Right atrium auricular region (tissue), 2 donors: ENCODE results near the gene POLR1F. TPM values are rescaled to one million over a fixed set of nuclear protein-coding genes. Genes with fewer than 3 reads are reported as not detected.

Source experiments
- DNase-seq: peaks from one replicate; pipeline ENCODE4 v3.0.0-alpha.2; 2019; ENCODE audit warnings: low spot score
- H3K27ac ChIP-seq, 2 donors: fragments of 200-600 bp; sonication (generic); 1 replicate in 1 of 2; 2 replicates in 1 of 2; pipeline ENCODE4 v1.5.1; 2016 to 2019
- H3K27me3 ChIP-seq, 2 donors: fragments of 200-600 bp; sonication (generic); one replicate each; pipeline versions ENCODE4 v1.5.1 to v1.6.0; 2017 to 2019
- H3K36me3 ChIP-seq: fragments of 200-600 bp; sonication (generic); one replicate; pipeline ENCODE4 v1.5.1; 2016
- H3K4me1 ChIP-seq, 2 donors: fragments of 200-600 bp; sonication (generic); one replicate each; pipeline versions ENCODE4 v1.5.1 to v1.6.0; 2017 to 2019
- H3K4me3 ChIP-seq, 2 donors: fragments of 200-600 bp; sonication (generic); 1 replicate in 1 of 2; 2 replicates in 1 of 2; pipeline ENCODE4 v1.5.1; 2017 to 2019; ENCODE audit warnings: mild to moderate bottlenecking in 1 of 2, moderate library complexity in 1 of 2
- H3K9me3 ChIP-seq, 2 donors: fragments of 200-600 bp; sonication (generic); one replicate each; pipeline ENCODE4 v1.5.1; 2019
- CTCF ChIP-seq, 2 donors: fragments of 200-600 bp; sonication (generic); IDR thresholded peaks; one replicate each; pipeline ENCODE4 v1.5.1; 2019; ENCODE audit warnings: antibody characterized with exemption in 2 of 2
- total RNA-seq, 2 donors: library from RNA; depleted of rRNA; stranded (reverse); fragments of >200 nt; gene quantifications; one replicate each; pipeline ENCODE4 v1.1.0, GENCODE V29; 2016

POLR1F gene
- total RNA-seq, 2 donors from 2014 or later = 8.5 to 18.9 TPM

GRCh38 chr7:19707240-19707639 lies 1.6 kb downstream of the POLR1F start:
- H3K9me3 ChIP-seq = no peaks in the 10 kb centered on the region
- no peak overlapping the region for H3K27ac ChIP-seq
- no peak for DNase-seq
- H3K4me1 ChIP-seq = peaks cover 0 to 27% of the 10 kb centered on the region in 2 donors
- H3K36me3 ChIP-seq = peaks cover 4% of the 10 kb centered on the region
- no peak for TF ChIP-seq CTCF (IDR thresholded peaks at IDR 0.05)
- no peak overlapping the region for H3K4me3 ChIP-seq
- H3K27me3 ChIP-seq = no peaks in the 10 kb centered on the region

- no peak overlapping the region for H3K27ac ChIP-seq
- no peak for DNase-seq
- H3K4me1 ChIP-seq = peaks cover 0 to 27% of the 10 kb centered on the region in 2 donors
- H3K27me3 ChIP-seq = no peaks in the 10 kb centered on the region
- no peak for TF ChIP-seq CTCF (IDR thresholded peaks at IDR 0.05)
- peaks cover 4% of the 10 kb centered on the region for H3K36me3 ChIP-seq
- H3K9me3 ChIP-seq = no peaks in the 10 kb centered on the region
- H3K4me3 ChIP-seq = no peak overlapping the region
These were observed 3.2 kb downstream of the POLR1F start for GRCh38 chr7:19705663-19706062.

GRCh38 chr7:19701471-19701870 lies 7.4 kb downstream of the POLR1F start:
- Histone ChIP-seq H3K27me3 (no peaks in the 10 kb centered on the region), H3K4me3 (no peak overlapping the region), H3K36me3 (peaks cover 4% of the 10 kb centered on the region), H3K27ac (no peak overlapping the region), H3K4me1 (no peaks in the 10 kb centered on the region), H3K9me3 (no peaks in the 10 kb centered on the region)
- no peak for DNase-seq
- TF ChIP-seq CTCF (IDR thresholded peaks at IDR 0.05) = no peak

- DNase-seq = no peak
- H3K9me3 ChIP-seq = no peaks in the 10 kb centered on the region
- no peak overlapping the region for H3K4me3 ChIP-seq
- H3K27ac ChIP-seq = no peak overlapping the region
- peaks cover 4% of the 10 kb centered on the region for H3K36me3 ChIP-seq
- TF ChIP-seq CTCF (IDR thresholded peaks at IDR 0.05) = no peak
- no peaks in the 10 kb centered on the region for H3K4me1 ChIP-seq
- H3K27me3 ChIP-seq = no peaks in the 10 kb centered on the region
These were observed 7.9 kb downstream of the POLR1F start for GRCh38 chr7:19700936-19701335.

GRCh38 chr7:19698331-19698730 lies 10.5 kb downstream of the POLR1F start:
- no peaks in the 10 kb centered on the region for H3K4me1 ChIP-seq
- no peaks in the 10 kb centered on the region for H3K36me3 ChIP-seq
- H3K27me3 ChIP-seq = no peaks in the 10 kb centered on the region
- DNase-seq = no peak
- H3K27ac ChIP-seq = no peak overlapping the region
- H3K9me3 ChIP-seq = no peaks in the 10 kb centered on the region
- H3K4me3 ChIP-seq = no peak overlapping the region
- TF ChIP-seq CTCF (IDR thresholded peaks at IDR 0.05) = no peak

- Histone ChIP-seq H3K27me3 (no peaks in the 10 kb centered on the region), H3K36me3 (no peaks in the 10 kb centered on the region), H3K4me3 (no peak overlapping the region), H3K27ac (no peak overlapping the region), H3K9me3 (no peaks in the 10 kb centered on the region), H3K4me1 (no peaks in the 10 kb centered on the region)
- no peak for DNase-seq
- TF ChIP-seq CTCF (IDR thresholded peaks at IDR 0.05) = no peak
These were observed 11.9 kb downstream of the POLR1F start for GRCh38 chr7:19696926-19697325.
